ENCODE measurements around the gene DOCK2.

GRCh38 chr5:169881702-169882303 lies 244.7 kb downstream of the DOCK2 start:
- TF ChIP-seq, protein P1, sequence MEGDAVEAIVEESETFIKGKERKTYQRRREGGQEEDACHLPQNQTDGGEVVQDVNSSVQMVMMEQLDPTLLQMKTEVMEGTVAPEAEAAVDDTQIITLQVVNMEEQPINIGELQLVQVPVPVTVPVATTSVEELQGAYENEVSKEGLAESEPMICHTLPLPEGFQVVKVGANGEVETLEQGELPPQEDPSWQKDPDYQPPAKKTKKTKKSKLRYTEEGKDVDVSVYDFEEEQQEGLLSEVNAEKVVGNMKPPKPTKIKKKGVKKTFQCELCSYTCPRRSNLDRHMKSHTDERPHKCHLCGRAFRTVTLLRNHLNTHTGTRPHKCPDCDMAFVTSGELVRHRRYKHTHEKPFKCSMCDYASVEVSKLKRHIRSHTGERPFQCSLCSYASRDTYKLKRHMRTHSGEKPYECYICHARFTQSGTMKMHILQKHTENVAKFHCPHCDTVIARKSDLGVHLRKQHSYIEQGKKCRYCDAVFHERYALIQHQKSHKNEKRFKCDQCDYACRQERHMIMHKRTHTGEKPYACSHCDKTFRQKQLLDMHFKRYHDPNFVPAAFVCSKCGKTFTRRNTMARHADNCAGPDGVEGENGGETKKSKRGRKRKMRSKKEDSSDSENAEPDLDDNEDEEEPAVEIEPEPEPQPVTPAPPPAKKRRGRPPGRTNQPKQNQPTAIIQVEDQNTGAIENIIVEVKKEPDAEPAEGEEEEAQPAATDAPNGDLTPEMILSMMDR (conservative IDR thresholded peaks at IDR 0.05; ENCODE audit: low read length) = no peak
- TF ChIP-seq EZH2phosphoT487 (IDR thresholded peaks at IDR 0.05; ENCODE audit: borderline replicate concordance, low read depth, low read length) = no peak

All from OCI-LY7 (cell line).